Mesenchymal stem cell (in vitro differentiated cells and primary cell): ENCODE measurements around the gene MYO1D.

Experiments used
- DNase-seq: peaks from one replicate; pipeline ENCODE4 v3.0.0-alpha.2; 2013
- H2AFZ ChIP-seq: one replicate; pipeline ENCODE4 v1.6.1; 2013; ENCODE audit warnings: low read depth, mild to moderate bottlenecking, control low read depth, inconsistent platforms, low read length, moderate library complexity
- H2AK5ac ChIP-seq: 2 replicates; pipeline ENCODE4 v1.6.1; 2013; ENCODE audit warnings: low read length, moderate library complexity, mild to moderate bottlenecking, inconsistent platforms; ENCODE audit not compliant: severe bottlenecking
- H2BK120ac ChIP-seq: one replicate; pipeline ENCODE4 v1.6.1; 2013; ENCODE audit warnings: low read depth, mild to moderate bottlenecking, inconsistent platforms, low read length, moderate library complexity
- H2BK12ac ChIP-seq, 2 experiments: one replicate each; pipeline ENCODE4 v1.6.1; 2013; ENCODE audit warnings: inconsistent platforms in 2 of 2, low read length in 2 of 2, mild to moderate bottlenecking in 2 of 2, moderate library complexity in 2 of 2, control low read depth in 1 of 2
- H2BK15ac ChIP-seq: one replicate; pipeline ENCODE4 v1.6.1; 2013; ENCODE audit warnings: mild to moderate bottlenecking, low read depth, inconsistent platforms; ENCODE audit not compliant: poor library complexity, severe bottlenecking
- H2BK5ac ChIP-seq: 2 replicates; pipeline ENCODE4 v1.6.1; 2013; ENCODE audit warnings: low read depth, mild to moderate bottlenecking, low read length, control low read depth, inconsistent platforms; ENCODE audit not compliant: poor library complexity, severe bottlenecking
- H3K14ac ChIP-seq, 2 experiments: one replicate each; pipeline ENCODE4 v1.6.1; 2013; ENCODE audit warnings: inconsistent platforms in 2 of 2, low read length in 2 of 2, control low read depth in 1 of 2, mild to moderate bottlenecking in 1 of 2, moderate library complexity in 1 of 2
- H3K18ac ChIP-seq, 2 experiments: one replicate each; pipeline ENCODE4 v1.6.1; 2013; ENCODE audit warnings: inconsistent platforms in 2 of 2, low read length in 2 of 2, control low read depth in 1 of 2, low read depth in 1 of 2, mild to moderate bottlenecking in 1 of 2
- H3K23ac ChIP-seq, 2 experiments: one replicate each; pipeline ENCODE4 v1.6.1; 2013; ENCODE audit warnings: inconsistent platforms in 2 of 2, low read length in 2 of 2, mild to moderate bottlenecking in 2 of 2, moderate library complexity in 2 of 2, control low read depth in 1 of 2
- H3K27ac ChIP-seq: 2 replicates; pipeline ENCODE4 v1.5.1; 2013; ENCODE audit warnings: mild to moderate bottlenecking, moderate library complexity, low read length, control low read depth, inconsistent platforms; ENCODE audit not compliant: poor library complexity, severe bottlenecking
- H3K27me3 ChIP-seq, 2 experiments: 2 replicates each; pipeline versions ENCODE4 v1.6.1 to v1.7.0; 2013; ENCODE audit warnings: low read length in 2 of 2, mild to moderate bottlenecking in 2 of 2, moderate library complexity in 2 of 2, control low read depth in 1 of 2, inconsistent platforms in 1 of 2; ENCODE audit not compliant: control insufficient read depth in 1 of 2, insufficient read depth in 1 of 2
- H3K36me3 ChIP-seq, 2 experiments: 2 replicates each; pipeline versions ENCODE4 v1.6.1 to v1.7.0; 2013; ENCODE audit warnings: low read length in 2 of 2, control low read depth in 1 of 2, inconsistent platforms in 1 of 2, low read depth in 1 of 2, mild to moderate bottlenecking in 1 of 2; ENCODE audit not compliant: insufficient read depth in 2 of 2, control insufficient read depth in 1 of 2
- H3K4ac ChIP-seq, 2 experiments: one replicate each; pipeline ENCODE4 v1.6.1; 2013; ENCODE audit warnings: inconsistent platforms in 2 of 2, low read length in 2 of 2, mild to moderate bottlenecking in 2 of 2, moderate library complexity in 2 of 2, control low read depth in 1 of 2, low read depth in 1 of 2
- H3K4me1 ChIP-seq: 2 replicates; pipeline ENCODE4 v1.6.1; 2013; ENCODE audit warnings: low read depth, low read length, control low read depth; ENCODE audit not compliant: control insufficient read depth, insufficient read depth
- H3K4me2 ChIP-seq: 2 replicates; pipeline ENCODE4 v1.6.1; 2013; ENCODE audit warnings: low read length, mild to moderate bottlenecking, inconsistent platforms; ENCODE audit not compliant: poor library complexity, severe bottlenecking
- H3K4me3 ChIP-seq, 2 experiments: 2 replicates each; pipeline versions ENCODE4 v1.5.1 to v1.7.0; 2013; ENCODE audit warnings: low read length in 2 of 2, mild to moderate bottlenecking in 2 of 2, control low read depth in 1 of 2, low read depth in 1 of 2; ENCODE audit not compliant: insufficient read depth in 1 of 2
- H3K79me1 ChIP-seq: replicated peaks from 2 replicates; pipeline ENCODE4 v1.6.1; 2013; ENCODE audit warnings: mild to moderate bottlenecking, control low read depth, low read length, inconsistent platforms; ENCODE audit not compliant: poor library complexity, severe bottlenecking
- H3K9ac ChIP-seq: 2 replicates; pipeline ENCODE4 v1.7.0; 2013; ENCODE audit warnings: mild to moderate bottlenecking, low read length, moderate library complexity
- H3K9me3 ChIP-seq: 2 replicates; pipeline ENCODE4 v1.7.0; 2013; ENCODE audit warnings: mild to moderate bottlenecking, low read length; ENCODE audit not compliant: control insufficient read depth
- H4K8ac ChIP-seq: one replicate; pipeline ENCODE4 v1.6.1; 2013; ENCODE audit warnings: inconsistent platforms, mild to moderate bottlenecking, low read length, moderate library complexity
- H4K91ac ChIP-seq: one replicate; pipeline ENCODE4 v1.6.1; 2013; ENCODE audit warnings: mild to moderate bottlenecking, low read length, inconsistent platforms
- WGBS: methylation state at CpG from one replicate; pipeline ENCODE4 v1.1.7; 2013; ENCODE audit warnings: mixed read lengths; 5-methylcytosine and 5-hydroxymethylcytosine counted together

MYO1D gene

DNA sequence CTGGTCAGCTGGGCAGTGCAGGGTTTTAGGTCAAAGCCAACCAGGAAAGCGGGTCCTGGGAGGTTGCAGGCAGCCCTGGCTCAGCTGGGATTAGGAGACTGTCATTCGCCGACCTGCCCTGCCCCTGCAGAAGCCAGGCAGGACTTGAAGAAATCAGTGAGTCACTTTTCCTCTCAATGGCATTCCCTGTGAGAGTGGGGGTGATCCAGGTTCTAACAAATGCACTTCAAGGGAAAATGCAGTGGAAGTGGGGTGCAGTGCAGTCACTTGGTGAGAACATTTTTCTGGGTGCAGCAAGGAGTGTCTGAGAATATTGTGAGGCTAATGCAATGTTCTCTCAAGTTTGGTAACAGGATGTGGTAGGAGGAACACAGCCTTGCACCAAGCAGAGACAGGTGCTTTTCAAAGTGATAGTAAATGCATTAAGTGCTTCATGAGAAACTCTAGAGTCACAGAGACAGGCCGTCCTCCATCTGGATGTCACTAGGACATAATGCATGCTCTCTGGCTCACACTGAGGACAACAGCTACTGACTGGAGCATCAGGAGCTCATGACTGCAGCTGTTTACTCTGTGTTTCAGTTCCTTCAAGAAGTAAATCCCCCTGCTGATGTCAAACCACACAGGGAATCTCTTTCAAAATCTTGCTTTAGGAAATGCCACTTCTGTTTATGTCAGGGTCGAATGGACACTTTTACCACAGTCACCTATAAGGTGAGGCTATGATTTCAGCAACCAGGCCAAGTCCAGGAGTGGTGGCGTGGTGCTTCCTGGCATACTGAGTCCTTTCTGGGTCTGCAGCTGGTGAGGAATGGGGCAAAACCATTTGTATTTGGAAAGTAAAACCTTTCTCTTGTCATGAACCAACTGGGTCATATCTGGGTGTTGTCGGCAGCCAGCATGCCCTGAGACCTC is 373.4 kb downstream of the MYO1D start:
- Histone ChIP-seq H3K14ac (no peak overlapping the region), H4K8ac (no peak overlapping the region), H3K36me3 (peaks cover 0 to 18% of the 10 kb centered on the region in 2 experiments), H3K27me3 (no peaks in the 10 kb centered on the region), H3K18ac (peak overlapping the region in 1 of 2 experiments; percentile 61), H4K91ac (no peak overlapping the region), H2BK15ac (no peak overlapping the region), H2BK120ac (no peak overlapping the region), H3K4ac (no peak overlapping the region), H2BK12ac (no peak overlapping the region), H3K27ac (no peak overlapping the region), H3K79me1 (no peaks in the 10 kb centered on the region), H2AK5ac (no peak overlapping the region), H3K4me1 (peaks cover 16% of the 10 kb centered on the region), H2AFZ (no peak overlapping the region), H3K4me2 (no peak overlapping the region), H3K4me3 (no peak overlapping the region), H2BK5ac (no peak overlapping the region), H3K9ac (no peak overlapping the region), H3K23ac (no peak overlapping the region), H3K9me3 (no peaks in the 10 kb centered on the region)
- 59% methylated on average over 7 of the region's 7 CpGs for WGBS
- DNase-seq: peak; percentile 68

DNA sequence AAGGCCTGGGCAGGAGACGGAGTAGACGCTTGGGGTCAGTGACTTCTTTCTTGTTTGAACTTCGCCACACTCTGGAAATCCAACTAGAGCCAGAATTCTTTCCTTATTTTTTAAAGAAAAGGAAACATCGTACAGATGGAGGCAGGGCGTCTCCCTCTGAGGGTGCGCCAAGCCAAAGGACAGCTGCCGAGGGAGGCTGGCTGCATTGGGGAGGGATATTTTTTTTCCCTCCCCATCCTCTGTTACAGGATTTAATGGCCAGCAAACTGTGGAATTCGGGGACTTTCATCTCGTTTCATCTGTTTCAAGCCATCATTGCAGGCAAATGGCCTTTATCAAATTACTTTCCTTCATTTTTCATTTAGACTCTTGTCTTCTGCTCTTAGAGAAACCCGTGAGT is 374.2 kb downstream of the MYO1D start:
- Histone ChIP-seq H3K4me3 (no peak overlapping the region), H3K9ac (no peak overlapping the region), H4K91ac (no peak overlapping the region), H3K27ac (no peak overlapping the region), H3K18ac (no peak overlapping the region), H2BK5ac (no peak overlapping the region), H4K8ac (no peak overlapping the region), H3K36me3 (peaks cover 0 to 18% of the 10 kb centered on the region in 2 experiments), H3K9me3 (no peaks in the 10 kb centered on the region), H3K79me1 (no peaks in the 10 kb centered on the region), H3K14ac (no peak overlapping the region), H3K23ac (no peak overlapping the region), H3K4ac (no peak overlapping the region), H2BK12ac (no peak overlapping the region), H3K4me2 (no peak overlapping the region), H2BK120ac (no peak overlapping the region), H2AK5ac (no peak overlapping the region), H2AFZ (no peak overlapping the region), H2BK15ac (no peak overlapping the region), H3K27me3 (no peaks in the 10 kb centered on the region), H3K4me1 (peaks cover 21% of the 10 kb centered on the region)
- no peak for DNase-seq
- WGBS: 94% methylated on average over 9 of the region's 10 CpGs

DNA sequence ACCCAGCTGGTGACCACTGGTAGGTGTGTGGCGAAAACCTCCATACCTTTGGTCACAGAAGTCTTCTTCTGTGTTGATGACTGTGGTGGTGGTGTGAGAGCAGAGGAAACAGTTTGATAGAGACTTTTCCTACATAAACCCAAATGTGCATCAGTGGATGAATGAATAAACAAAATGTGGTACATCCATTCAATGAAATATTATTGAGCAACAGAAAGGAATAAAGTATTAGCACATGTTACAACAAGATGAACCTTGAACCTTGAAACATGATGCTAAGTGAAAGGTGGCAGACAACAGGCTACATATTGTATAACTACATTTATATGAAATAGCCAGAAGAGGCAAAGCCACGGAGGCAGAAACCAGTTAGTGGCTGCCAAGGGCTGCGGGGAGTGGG is 374.9 kb downstream of the MYO1D start:
- H3K23ac ChIP-seq: no peak overlapping the region
- no peak overlapping the region for H4K8ac ChIP-seq
- no peaks in the 10 kb centered on the region for H3K79me1 ChIP-seq
- H4K91ac ChIP-seq: no peak overlapping the region
- no peak overlapping the region for H3K4me2 ChIP-seq
- no peak overlapping the region for H2AFZ ChIP-seq
- WGBS: 98% methylated on average over 2 of the region's 3 CpGs
- H3K4ac ChIP-seq: no peak overlapping the region
- no peak overlapping the region for H2BK12ac ChIP-seq
- H3K4me3 ChIP-seq: no peak overlapping the region
- no peak overlapping the region for H2BK15ac ChIP-seq
- no peaks in the 10 kb centered on the region for H3K27me3 ChIP-seq
- H3K14ac ChIP-seq: no peak overlapping the region
- peaks cover 26% of the 10 kb centered on the region for H3K4me1 ChIP-seq
- no peak overlapping the region for H2BK5ac ChIP-seq
- no peaks in the 10 kb centered on the region for H3K9me3 ChIP-seq
- DNase-seq: no peak
- no peak overlapping the region for H2AK5ac ChIP-seq
- no peak overlapping the region for H3K9ac ChIP-seq
- H3K36me3 ChIP-seq: peaks cover 0 to 18% of the 10 kb centered on the region in 2 experiments
- H3K27ac ChIP-seq: no peak overlapping the region
- no peak overlapping the region for H3K18ac ChIP-seq
- no peak overlapping the region for H2BK120ac ChIP-seq

DNA sequence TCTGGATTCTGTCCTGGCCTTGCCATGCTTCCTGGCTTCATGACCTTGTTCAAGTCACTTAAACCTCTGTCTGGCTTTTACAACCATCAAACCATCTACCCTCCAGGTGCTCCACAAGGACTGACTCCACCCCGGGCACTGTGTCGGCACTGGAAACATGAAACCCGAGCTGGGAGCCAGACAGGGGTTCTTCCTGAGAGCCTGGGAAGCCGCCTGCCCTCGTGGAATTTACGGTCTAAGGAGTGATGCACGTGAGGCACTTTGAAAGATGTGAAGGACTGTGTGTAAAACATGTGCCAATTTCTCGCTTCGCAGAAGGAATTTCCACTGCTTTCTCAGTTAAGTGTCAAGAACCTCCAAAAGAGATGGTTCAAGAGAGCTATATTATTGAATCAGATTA is 378.5 kb downstream of the MYO1D start:
- Histone ChIP-seq H3K18ac (no peak overlapping the region), H3K36me3 (peaks cover 0 to 16% of the 10 kb centered on the region in 2 experiments), H2BK120ac (no peak overlapping the region), H2AK5ac (no peak overlapping the region), H3K9ac (no peak overlapping the region), H3K4me1 (peaks cover 46% of the 10 kb centered on the region), H2BK15ac (no peak overlapping the region), H4K8ac (no peak overlapping the region), H2AFZ (no peak overlapping the region), H2BK12ac (no peak overlapping the region), H3K14ac (no peak overlapping the region), H2BK5ac (no peak overlapping the region), H3K79me1 (no peaks in the 10 kb centered on the region), H3K4me2 (no peak overlapping the region), H3K4ac (no peak overlapping the region), H3K9me3 (no peaks in the 10 kb centered on the region), H3K4me3 (no peak overlapping the region), H3K27ac (no peak overlapping the region), H4K91ac (no peak overlapping the region), H3K23ac (no peak overlapping the region), H3K27me3 (no peaks in the 10 kb centered on the region)
- no peak for DNase-seq
- WGBS: 47% methylated on average over 6 of the region's 9 CpGs
